Thymus (tissue), 11 donors: Measurements from ENCODE around the gene LBR. TPM values are rescaled to one million over a fixed set of nuclear protein-coding genes. Genes with fewer than 3 reads are reported as not detected.
"Not testable (repeated sequence)": the region's sequence is repeated elsewhere in the genome, so short reads cannot be mapped to it uniquely, and the experiment has no call there.

ENCODE experiments used
- DNase-seq, 9 donors: peaks; one replicate each; pipeline ENCODE4 v3.0.0-alpha.2; 2013; ENCODE audit warnings: low spot score in 9 of 9, low read depth in 6 of 9, missing footprints in 1 of 9
- H3K27ac ChIP-seq, 2 donors: one replicate each; pipeline ENCODE4 v1.5.1; 2013; ENCODE audit warnings: control low read depth in 1 of 2, low read depth in 1 of 2, low read length in 1 of 2, mild to moderate bottlenecking in 1 of 2, moderate library complexity in 1 of 2
- H3K27me3 ChIP-seq, 2 donors: one replicate each; pipeline ENCODE4 v1.5.1; 2013; ENCODE audit warnings: low read length in 1 of 2; ENCODE audit not compliant: control insufficient read depth in 2 of 2, insufficient read depth in 1 of 2
- H3K36me3 ChIP-seq, 2 donors: one replicate each; pipeline ENCODE4 v1.5.1; 2013; ENCODE audit warnings: low read length in 1 of 2, mild to moderate bottlenecking in 1 of 2, moderate library complexity in 1 of 2; ENCODE audit not compliant: control insufficient read depth in 2 of 2, insufficient read depth in 2 of 2
- H3K4me1 ChIP-seq, 2 donors: one replicate each; pipeline ENCODE4 v1.5.1; 2013; ENCODE audit warnings: low read length in 2 of 2; ENCODE audit not compliant: control insufficient read depth in 2 of 2, insufficient read depth in 2 of 2
- H3K4me3 ChIP-seq, 2 donors: one replicate each; pipeline ENCODE4 v1.5.1; 2013; ENCODE audit warnings: low read length in 2 of 2, control low read depth in 1 of 2, mild to moderate bottlenecking in 1 of 2
- H3K9me3 ChIP-seq, 2 donors: one replicate each; pipeline ENCODE4 v1.5.1; 2013; ENCODE audit warnings: low read length in 1 of 2, mild to moderate bottlenecking in 1 of 2; ENCODE audit not compliant: control insufficient read depth in 2 of 2, insufficient read depth in 1 of 2
- WGBS: extraction: QIAGEN DNeasy Blood & Tissue Kit; methylation state at CpG from one replicate; pipeline ENCODE4 v1.1.7; 2013; 5-methylcytosine and 5-hydroxymethylcytosine counted together
- polyA plus RNA-seq: library from polyadenylated mRNA; stranded (reverse); fragments of 200-250 nt; gene quantifications from one replicate; pipeline ENCODE4 v1.2.3, GENCODE V29; 2013
- total RNA-seq: library from RNA; stranded (reverse); fragments of 120-200 nt; gene quantifications from one replicate; pipeline ENCODE4 v1.2.4, GENCODE V29; 2013
- donor health status: healthy.

LBR gene
- total and polyA plus RNA-seq, 2 donors, result 71.1 to 115 TPM

DNA sequence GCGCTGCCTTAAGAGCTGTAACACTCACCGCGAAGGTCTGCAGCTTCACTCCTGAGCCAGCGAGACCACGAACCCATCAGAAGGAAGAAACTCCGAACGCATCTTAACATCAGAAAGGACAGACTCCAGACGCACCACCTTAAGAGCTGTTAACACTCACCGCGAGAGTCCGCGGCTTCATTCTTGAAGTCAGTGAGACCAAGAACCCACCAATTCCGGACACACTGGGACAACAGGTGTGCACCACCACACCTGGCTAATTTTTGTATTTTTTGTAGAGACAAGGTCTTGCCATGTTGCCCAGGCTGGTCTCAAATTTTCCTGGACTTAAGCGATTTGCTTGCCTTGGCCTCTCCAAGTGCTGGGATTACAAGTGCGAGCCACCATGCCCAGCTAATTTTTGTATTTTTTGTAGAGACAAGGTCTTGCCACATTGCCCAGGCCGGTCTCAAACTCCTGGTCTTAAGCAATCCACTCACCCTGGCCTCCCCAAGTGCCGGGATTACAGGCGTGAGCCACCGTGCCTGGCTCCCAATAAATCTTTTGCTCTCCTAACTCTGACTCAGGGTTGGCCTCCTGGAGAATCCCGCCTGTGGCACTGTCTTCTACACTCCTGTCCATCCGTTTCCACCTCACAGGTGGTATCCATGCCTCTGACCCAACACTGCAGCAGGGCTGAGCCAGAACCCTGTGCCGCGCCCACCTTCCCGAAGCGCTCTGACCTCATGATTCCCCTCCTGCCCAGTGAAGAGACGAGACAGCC, 46.0 kb upstream of the LBR start:
- H3K36me3 ChIP-seq, H3K9me3 ChIP-seq, H3K4me3 ChIP-seq, H3K27ac ChIP-seq, DNase-seq, H3K27me3 ChIP-seq: not testable (repeated sequence)
- peaks cover 3 to 60% of the 10 kb centered on the region in 2 donors for H3K4me1 ChIP-seq
- WGBS, result 91% methylated on average over 26 of the region's 26 CpGs

DNA sequence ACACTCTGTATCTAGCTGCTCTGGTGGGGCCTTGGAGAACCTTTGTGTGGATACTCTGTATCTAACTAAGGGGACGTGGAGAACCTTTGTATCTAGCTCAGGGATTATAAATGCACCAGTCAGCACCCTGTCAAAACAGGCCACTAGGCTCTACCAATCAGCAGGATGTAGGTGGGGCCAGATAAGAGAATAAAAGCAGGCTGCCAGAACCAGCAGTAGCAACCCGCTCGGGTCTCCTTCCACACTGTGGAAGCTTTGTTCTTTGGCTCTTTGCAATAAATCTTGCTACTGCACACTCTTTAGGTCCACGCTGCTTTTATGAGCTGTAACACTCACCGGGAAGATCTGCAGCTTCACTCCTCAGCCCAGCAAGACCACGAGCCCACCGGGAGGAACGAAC, 45.4 kb upstream of the LBR start:
- Histone ChIP-seq H3K4me1 (peaks cover 5 to 65% of the 10 kb centered on the region in 2 donors), H3K27ac (peak overlapping the region in 1 of 2 donors; percentile 17)
- H3K9me3 ChIP-seq, H3K4me3 ChIP-seq, H3K36me3 ChIP-seq, H3K27me3 ChIP-seq, DNase-seq: not testable (repeated sequence)
- 69% methylated on average over 8 of the region's 8 CpGs for WGBS

DNA sequence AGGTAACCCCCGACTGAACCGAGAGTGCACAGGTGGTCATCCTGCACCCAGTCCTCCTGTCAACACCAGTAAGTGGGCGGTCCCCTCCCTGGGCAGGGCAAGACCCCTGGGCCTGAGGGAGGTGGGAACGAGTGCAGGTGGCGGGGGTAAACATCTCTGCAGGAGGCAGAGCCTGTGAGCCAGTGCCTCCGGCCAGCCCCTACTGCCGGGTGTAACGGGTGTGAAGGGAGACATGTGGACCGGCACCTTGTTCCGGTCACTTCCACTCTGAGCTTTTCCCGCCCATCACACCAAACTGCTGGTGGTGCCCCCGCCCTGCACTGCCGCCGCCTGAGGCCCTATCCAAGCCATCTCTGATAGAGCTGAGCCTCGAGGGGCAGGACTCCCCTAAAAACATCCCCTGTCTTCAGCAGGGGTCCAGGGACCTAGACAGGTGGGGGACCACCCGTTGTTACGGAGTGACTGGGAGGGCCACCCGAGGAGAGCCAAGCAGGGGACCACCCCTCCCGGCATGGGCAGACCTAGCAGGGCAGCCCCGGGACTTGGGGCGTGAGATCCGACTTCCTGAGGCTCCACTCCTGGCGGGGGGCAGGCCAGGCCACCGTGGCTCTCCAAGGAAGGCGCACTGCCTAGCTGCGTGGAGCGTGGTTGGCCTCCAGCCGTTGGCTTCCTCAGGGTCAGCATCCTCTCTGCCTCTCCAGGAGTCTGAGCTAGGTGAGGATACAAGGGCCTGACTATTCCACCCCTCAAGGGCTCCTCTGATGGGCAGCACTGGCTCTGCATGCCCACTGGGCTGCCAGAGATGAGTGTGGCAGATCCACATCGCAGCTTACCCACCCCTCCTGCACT, 43.8 kb upstream of the LBR start:
- WGBS, result 85% methylated on average over 29 of the region's 29 CpGs
- Histone ChIP-seq H3K36me3 (no peaks in the 10 kb centered on the region), H3K27me3 (no peaks in the 10 kb centered on the region), H3K27ac (peak overlapping the region in 1 of 2 donors; percentile 22), H3K9me3 (peaks cover 0 to 5% of the 10 kb centered on the region in 2 donors), H3K4me1 (peaks cover 12 to 72% of the 10 kb centered on the region in 2 donors), H3K4me3 (no peak overlapping the region)
- no peak for DNase-seq

DNA sequence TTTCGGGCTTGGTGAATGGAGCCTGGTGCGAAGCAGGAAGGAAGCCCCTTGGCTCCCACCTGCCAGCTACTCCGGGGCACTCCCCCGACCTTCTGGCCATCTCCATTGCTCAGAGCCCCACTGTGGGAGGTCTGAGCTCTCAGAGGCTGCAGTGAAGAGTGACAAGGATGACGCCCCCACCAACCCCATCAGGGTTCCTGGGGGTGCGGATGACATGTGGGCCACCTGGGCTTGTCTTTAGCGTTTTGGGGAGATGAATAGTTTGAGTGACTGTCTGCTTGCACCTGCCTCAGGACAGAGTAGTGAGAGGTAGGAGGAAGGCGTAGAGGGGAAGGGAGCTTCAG, 43.2 kb upstream of the LBR start:
- no peak for DNase-seq
- Histone ChIP-seq H3K27ac (peak overlapping the region in 1 of 2 donors; percentile 22), H3K4me3 (no peak overlapping the region), H3K27me3 (no peaks in the 10 kb centered on the region), H3K4me1 (peaks cover 13 to 74% of the 10 kb centered on the region in 2 donors), H3K9me3 (peaks cover 0 to 5% of the 10 kb centered on the region in 2 donors), H3K36me3 (no peaks in the 10 kb centered on the region)
- 74% methylated on average over 8 of the region's 8 CpGs for WGBS

DNA sequence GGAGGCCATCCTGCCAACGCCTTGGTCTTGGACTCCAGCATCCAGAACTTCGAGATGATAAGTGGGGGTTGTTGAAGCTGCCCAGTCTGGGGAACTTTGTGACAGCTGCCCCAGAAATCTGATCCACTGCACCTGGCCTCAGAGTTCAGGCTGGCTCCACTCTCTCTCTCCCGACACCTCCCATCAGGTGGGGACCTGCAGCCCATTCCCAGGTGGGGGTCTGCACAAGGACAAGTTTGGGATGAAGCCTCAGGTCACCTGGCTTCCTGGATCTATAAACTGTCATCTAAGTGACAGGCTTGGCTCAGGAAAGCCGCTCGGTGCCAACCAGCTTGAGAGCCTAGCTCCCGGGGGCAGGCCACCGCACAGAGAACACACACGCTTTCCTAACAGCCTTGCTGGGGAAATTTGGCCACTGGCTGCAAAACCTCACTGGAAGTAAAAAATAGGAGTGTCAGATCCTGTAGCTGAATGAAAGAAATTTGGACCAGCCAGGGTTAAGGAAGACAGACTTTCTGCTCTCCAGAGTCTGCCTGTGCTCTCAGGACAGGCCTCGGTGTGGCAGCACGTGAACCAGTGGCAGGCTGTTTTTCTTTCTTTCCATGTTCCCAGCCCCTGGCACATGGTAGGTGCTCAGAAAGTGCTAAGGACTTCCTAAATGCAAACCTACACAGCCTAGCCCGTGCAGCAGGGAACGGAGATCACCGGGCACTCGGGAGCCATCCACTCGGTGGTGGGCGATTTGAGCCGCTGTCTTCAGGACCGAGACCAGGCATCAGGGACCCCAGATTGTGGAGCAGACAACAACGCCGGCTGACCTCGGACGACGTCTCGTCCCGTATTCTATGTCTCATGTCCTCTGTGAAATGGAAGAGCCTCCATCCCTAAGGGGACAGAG, 42.6 kb upstream of the LBR start:
- Histone ChIP-seq H3K36me3 (no peaks in the 10 kb centered on the region), H3K4me3 (no peak overlapping the region), H3K27ac (no peak overlapping the region), H3K27me3 (no peaks in the 10 kb centered on the region), H3K4me1 (peaks cover 13 to 80% of the 10 kb centered on the region in 2 donors), H3K9me3 (peaks cover 0 to 5% of the 10 kb centered on the region in 2 donors)
- 93% methylated on average over 25 of the region's 25 CpGs for WGBS
- no peak for DNase-seq

DNA sequence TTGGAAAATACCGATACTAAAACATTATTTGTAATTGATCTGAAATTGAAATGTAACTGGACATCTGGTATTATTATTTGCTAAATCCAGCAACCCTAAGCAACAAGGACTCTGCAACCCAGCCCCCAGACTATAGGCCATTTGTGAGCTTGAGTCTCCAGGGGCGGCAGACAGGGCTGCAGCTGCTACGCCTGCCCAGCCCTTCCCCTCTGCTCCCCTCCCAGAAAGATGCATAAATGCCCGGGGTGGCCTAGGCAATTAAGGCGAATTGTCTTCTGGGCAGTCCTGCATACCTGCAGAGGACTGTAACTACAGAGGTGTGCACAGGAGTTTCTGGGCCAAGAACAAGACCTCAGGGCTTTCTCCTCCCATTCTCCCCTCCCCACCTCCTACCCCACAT, 41.2 kb upstream of the LBR start:
- H3K9me3 ChIP-seq, result peaks cover 0 to 2% of the 10 kb centered on the region in 2 donors
- no peak for DNase-seq
- WGBS, result 98% methylated on average over 5 of the region's 5 CpGs
- no peaks in the 10 kb centered on the region for H3K27me3 ChIP-seq
- H3K4me1 ChIP-seq, result peaks cover 13 to 75% of the 10 kb centered on the region in 2 donors
- no peaks in the 10 kb centered on the region for H3K36me3 ChIP-seq
- H3K4me3 ChIP-seq, result no peak overlapping the region
- H3K27ac ChIP-seq, result peak overlapping the region in 1 of 2 donors; percentile 98

DNA sequence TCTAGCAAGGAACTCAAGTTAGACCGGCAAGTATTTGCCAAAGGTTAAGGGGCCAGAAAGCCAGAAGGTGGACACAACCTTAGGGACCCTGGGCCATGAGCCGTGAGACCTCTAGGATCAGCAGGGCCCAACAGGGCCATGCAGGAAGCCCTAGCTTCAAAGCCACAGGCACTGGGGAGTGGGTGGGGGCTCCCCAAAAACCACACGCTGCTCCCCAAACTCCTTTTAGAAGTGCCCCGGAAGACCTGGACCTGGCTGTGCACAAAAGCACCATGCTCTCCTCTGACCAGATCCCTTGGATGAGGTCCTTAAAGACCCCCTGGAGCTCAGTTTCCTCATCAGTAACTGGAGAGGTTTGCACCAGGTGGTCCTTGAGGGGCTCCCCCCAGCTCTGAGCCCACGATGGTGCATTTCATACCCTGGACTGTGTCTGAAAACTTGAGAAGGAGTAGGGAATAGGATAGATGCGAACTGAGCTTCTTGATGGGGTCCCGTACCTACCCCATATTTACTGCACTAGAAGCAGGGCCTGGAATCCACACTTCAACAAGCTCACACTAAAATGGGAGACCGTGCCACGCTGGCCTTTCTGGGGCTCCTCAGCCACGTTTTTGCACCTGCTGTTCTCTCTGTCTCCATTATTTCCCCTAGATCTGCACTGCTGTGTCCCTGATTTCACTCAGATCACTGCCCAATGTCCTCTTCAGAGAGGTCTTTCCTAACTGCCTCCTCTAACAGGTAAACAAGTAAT, 40.6 kb upstream of the LBR start:
- Histone ChIP-seq H3K4me3 (peak overlapping the region; percentile 55 to 70), H3K9me3 (no peaks in the 10 kb centered on the region), H3K27ac (peak overlapping the region; percentile 98 to 100), H3K27me3 (no peaks in the 10 kb centered on the region), H3K36me3 (no peaks in the 10 kb centered on the region), H3K4me1 (peaks cover 13 to 77% of the 10 kb centered on the region in 2 donors)
- DNase-seq, result no peak
- 80% methylated on average over 10 of the region's 10 CpGs for whole genome bisulfite sequencing

DNA sequence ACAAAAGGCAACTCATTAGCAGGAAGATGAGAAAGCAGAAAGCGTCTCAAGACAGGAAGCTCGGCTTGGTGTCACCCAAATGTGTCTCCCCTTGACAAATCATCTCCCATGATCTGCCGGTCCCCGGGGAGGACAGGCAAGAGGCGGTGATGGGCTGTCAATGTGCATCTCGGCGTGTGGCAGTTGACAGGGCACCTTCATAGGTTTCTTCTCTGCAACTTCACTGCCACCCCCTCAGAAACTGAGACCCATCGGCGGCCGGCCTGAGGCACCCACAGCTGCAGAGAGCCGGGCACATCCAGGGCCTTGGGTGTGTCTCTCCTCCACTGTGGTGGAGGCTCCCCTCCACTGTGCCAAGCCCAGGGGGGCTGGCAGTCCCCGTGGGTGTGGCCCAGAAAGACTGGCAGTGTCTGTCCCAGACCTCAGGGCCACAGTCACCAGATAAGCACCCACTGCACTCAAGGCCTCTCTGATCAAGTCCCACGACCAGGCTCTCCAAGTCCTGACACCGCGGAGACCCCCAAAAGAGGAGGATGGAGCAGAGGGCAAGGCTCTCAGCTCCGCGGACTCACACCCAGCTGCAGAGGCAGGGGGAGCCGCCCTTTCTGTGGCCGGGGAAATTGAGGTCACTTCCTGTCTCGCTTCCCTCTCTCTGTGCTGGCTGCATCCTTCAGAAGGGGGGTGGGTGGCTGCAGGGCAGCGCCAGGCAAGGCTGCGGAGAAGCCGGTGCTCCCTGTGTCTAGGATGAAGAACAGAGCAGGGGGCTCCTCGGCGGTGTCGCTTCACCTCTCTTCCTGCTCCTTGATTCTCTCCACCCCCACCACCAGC, 39.6 kb upstream of the LBR start:
- no peaks in the 10 kb centered on the region for H3K36me3 ChIP-seq
- H3K27ac ChIP-seq, result peak overlapping the region; percentile 98 to 100
- 5% methylated on average over 26 of the region's 26 CpGs for WGBS
- H3K4me1 ChIP-seq, result peaks cover 13 to 82% of the 10 kb centered on the region in 2 donors
- peak in 8 of 9 donors; percentile 72 to 95 (median 84) for DNase-seq
- H3K27me3 ChIP-seq, result no peaks in the 10 kb centered on the region
- peak overlapping the region; percentile 55 to 70 for H3K4me3 ChIP-seq
- no peaks in the 10 kb centered on the region for H3K9me3 ChIP-seq
